CD4-positive, alpha-beta T cell treated with Interleukin-10 for 1 hour (primary cell): ENCODE results near the gene PRKAR1B.
A peak's percentile ranks its signal among the peaks of the same experiment; 100 is the strongest.

Experiments used
- DNase-seq: peaks from one replicate; pipeline ENCODE4 v3.0.0-alpha.2; 2020

PRKAR1B gene

GRCh38 chr7:534075-534474, 193.0 kb downstream of the PRKAR1B start:
- DNase-seq: no peak

GRCh38 chr7:533266-533665, 193.8 kb downstream of the PRKAR1B start:
- no peak for DNase-seq

- no peak for DNase-seq
Measured at GRCh38 chr7:532379-533143, 194.5 kb downstream of the PRKAR1B start.

GRCh38 chr7:531777-532176, 195.3 kb downstream of the PRKAR1B start:
- no peak for DNase-seq

- DNase-seq: no peak
Measured at GRCh38 chr7:528451-528850, 198.6 kb downstream of the PRKAR1B start.

- DNase-seq: no peak
Measured at GRCh38 chr7:527723-528122, 199.4 kb downstream of the PRKAR1B start.

GRCh38 chr7:526460-527034, 200.5 kb downstream of the PRKAR1B start:
- DNase-seq: no peak

GRCh38 chr7:525740-526139, 201.3 kb downstream of the PRKAR1B start:
- no peak for DNase-seq

- no peak for DNase-seq
Measured at GRCh38 chr7:524800-525199, 202.3 kb downstream of the PRKAR1B start.

- DNase-seq: no peak
Measured at GRCh38 chr7:523347-524336, 203.4 kb downstream of the PRKAR1B start.

GRCh38 chr7:522951-523314, 204.1 kb downstream of the PRKAR1B start:
- DNase-seq: no peak

GRCh38 chr7:522071-522950, 204.8 kb downstream of the PRKAR1B start:
- peak; percentile 28 for DNase-seq

GRCh38 chr7:521221-522070, 205.6 kb downstream of the PRKAR1B start:
- DNase-seq: peak; percentile 39

GRCh38 chr7:520503-521161, 206.4 kb downstream of the PRKAR1B start:
- no peak for DNase-seq

- no peak for DNase-seq
Measured at GRCh38 chr7:519484-520390, 207.3 kb downstream of the PRKAR1B start, which contains the start of gene PDGFA. PDGFA (minus strand) TSS chr7:519846; CDS start chr7:519001, 845 bp downstream.

GRCh38 chr7:518630-519483, 208.2 kb downstream of the PRKAR1B start:
- DNase-seq: peak; percentile 32

GRCh38 chr7:517774-518629, 209.1 kb downstream of the PRKAR1B start:
- no peak for DNase-seq
